Measurements from ENCODE around the gene PLD1.
"Not testable (repeated sequence)": the region's sequence is repeated elsewhere in the genome, so short reads cannot be mapped to it uniquely, and the experiment has no call there.

Gene PLD1

DNA sequence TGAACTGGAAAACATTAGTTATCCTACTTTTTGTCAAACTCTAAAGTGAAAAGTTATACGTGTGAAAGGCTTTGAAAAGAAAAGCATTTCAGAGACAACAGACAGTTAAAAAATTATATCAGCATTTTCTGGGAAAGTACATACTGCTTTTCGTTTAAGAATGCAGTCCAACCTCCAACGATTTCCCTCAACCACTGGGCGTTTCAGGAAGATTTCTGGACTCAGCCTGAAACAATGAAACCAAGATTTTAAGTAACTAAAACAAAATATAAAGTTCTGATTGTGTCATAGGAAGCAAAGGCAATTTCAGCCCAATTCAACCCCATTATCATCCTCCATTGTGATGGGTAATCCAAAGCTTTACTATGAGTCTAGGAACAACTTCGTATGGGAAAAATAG, 110.7 kb downstream of the PLD1 start:
- no peak for DNase-seq (ENCODE audit: low read depth in 2 of 2)

DNA sequence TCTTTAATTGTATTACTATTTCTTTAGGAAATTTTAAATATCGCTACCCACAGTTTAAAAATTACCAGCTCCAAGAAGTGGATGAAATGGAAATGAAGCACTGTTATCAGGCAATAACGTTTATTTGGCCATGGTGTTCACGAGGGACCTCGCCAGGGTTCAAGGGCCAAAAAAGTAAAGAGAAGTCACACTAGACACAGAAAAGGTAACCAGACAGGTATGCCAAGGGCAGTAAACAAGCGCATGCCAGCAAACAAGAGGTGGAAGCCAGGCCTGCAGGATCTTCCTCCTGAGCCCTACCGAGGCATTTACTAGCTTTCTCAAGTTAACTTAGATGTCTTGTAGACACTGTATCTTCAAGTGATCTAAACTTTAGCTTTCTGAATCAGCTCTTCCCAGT, 113.5 kb downstream of the PLD1 start:
- no peak for DNase-seq (ENCODE audit: low read depth in 2 of 2)

DNA sequence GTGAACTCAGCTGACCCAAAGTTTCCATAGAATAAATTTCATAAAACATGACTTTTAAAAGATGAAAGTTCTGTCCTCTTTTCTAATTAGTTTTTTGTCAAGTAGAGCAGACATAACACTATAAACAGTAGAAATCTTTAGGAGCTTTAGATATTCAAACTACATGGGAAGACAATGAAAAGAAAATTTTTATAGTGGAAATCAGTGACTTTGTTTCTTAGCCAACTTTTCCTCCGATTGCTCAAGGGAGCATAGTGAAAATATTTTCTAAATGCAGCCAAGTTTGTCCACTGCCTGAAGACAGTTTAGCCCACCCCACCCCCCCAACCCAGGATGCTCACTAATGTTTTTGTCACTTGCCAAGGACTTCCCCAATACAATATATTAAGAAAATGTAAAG, 114.9 kb downstream of the PLD1 start:
- no peak for DNase-seq (ENCODE audit: low read depth in 2 of 2)

DNA sequence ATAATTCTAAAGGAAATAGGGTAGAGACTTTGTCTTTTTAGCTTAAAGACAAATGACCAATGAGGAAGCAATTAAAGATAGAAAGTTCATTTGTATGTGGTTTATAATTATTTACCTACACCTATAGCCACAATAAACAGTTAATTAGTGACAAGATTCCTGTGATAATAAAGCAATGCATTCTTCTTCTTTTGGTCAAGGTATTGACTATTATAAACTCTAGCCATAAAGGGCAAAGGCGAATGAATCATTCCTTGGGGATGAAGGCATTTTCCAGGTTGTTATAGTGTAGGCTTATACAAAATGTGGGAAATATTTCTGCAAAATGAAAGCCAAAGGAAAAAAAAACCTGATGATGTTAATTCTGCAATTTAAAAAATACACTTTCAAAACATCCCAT, 115.4 kb downstream of the PLD1 start:
- DNase-seq (ENCODE audit: low read depth in 2 of 2): no peak

DNA sequence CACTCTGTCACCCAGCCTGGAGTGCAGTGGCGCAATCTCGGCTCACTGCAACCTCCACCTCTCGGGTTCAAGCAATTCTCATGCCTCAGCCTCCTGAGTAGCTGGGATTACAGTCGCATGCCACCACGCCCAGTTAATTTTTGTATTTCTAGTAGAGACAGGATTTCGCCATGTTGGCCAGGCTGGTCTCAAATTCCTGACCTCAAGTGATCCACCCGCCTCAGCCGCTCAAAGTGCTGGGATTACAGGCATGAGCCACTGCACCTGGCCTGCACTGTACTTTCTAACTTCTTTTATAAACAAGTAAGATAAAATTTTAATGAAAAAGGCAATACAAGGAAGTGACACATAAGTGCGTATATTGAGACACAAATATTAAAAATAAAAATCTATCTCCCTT, 117.7 kb downstream of the PLD1 start:
- not testable (repeated sequence) for DNase-seq (ENCODE audit: low read depth in 2 of 2)

DNA sequence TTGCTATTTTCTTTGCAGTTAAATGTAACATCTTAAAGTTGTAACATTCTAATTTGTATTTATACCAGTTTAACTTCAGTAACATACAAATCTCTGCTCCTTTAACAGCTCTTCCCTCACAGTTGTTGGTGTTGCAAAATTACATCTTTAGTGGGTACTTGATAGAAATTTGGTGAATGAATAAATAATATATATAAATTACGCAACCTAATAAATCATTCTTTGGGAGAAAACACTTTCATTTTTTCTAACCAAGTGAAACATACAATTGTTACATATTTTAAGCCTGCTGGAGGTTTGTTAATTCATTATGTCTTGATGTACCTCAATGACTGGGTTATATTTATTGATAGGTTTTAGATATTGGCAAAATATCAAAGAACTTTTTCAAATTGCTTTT, 118.8 kb downstream of the PLD1 start:
- no peak for DNase-seq (ENCODE audit: low read depth in 2 of 2)

DNA sequence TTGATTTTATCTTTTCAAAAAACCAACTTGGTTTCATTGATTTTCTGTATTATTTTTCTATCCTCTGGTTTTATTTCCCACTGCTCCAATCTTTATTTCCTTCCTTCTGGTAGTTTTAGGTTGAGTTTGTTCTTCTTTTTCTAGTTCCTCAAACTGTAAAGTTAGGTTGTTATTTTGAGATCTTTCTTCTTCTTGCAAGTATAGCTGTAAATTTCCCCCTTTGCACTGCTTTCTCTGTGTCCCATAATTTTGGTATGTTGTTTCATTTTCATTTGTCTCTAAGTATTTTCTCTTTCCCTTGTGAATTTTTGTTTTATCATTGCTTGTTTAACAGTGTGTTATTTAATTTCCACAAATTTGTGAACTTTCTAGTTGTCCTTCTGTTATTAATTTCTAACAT, 120.0 kb downstream of the PLD1 start:
- no peak for DNase-seq (ENCODE audit: low read depth in 2 of 2)

DNA sequence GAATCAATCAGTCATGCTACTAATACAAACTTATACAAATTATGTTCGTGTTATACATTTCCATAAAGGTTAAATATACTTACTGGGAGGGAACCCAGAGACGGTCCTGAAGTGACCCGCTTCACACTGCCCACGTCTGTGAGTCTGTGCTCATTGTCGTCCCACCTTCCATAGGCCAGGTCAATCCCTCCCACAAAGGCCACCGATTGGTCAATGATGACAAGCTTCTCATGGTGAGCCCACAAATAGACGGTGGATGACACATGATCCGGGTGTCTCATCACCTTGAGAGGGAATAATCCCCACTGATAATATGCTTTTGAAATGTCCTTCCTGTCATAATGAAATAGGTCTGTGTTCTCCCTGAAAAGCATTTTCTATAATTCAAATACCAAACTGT, 121.7 kb downstream of the PLD1 start:
- no peak for DNase-seq (ENCODE audit: low read depth in 2 of 2)

DNA sequence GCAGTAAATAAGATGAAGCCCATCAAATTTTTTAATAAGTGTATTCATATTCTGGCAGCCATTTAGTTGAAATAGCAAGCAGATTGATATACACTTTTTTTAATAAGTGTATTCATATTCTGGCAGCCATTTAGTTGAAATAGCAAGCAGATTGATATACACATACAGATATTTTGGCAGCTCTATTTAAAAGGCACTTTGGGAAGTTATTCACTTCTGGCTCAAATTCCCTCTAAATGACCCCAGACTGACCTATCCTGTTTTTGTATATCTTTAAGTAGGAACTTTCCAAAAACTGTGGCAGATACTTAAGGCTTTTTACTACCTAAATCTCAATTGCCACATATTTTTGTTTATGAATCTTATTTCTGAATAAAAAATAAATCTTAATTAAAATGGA, 122.3 kb downstream of the PLD1 start:
- DNase-seq (ENCODE audit: low read depth in 2 of 2): no peak

DNA sequence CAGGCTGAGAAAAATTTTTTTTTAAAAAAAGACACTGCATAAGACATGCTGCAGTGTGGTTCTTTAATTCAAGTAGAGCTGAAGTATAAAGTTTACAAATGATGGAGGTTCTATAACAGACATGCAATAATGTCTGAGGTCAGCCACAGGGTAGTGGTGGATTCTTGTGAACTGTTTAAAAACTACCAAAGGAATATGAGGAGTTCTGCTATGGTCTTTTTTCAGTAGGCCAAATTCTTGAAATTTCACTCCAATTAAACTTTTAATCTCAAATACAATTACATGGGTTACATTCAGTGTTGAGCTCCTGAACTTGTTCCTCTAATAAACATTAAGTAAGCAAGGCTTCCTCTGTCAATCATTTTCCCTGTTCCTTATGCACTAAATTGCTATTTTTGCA, 122.7 kb downstream of the PLD1 start:
- DNase-seq (ENCODE audit: low read depth in 2 of 2): no peak

DNA sequence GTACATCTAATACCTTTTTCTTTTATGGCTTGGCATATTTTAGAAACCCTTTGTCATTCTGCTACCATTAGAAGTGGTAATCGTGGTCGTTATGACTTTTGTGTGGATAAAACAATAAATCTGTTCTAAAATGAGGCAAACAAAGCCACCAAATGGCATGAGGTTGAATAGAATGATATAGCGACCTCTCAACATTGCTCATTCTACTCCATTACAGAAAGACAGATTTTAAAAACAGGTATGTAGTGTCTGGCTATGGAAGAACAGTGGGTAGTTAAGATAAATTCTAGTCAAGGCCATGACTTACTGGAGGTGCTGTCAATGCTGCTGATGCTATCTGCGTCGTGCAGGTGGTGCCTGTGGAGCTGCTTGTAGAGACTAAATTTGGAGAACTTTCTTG, 123.2 kb downstream of the PLD1 start:
- DNase-seq (ENCODE audit: low read depth in 2 of 2): no peak

DNA sequence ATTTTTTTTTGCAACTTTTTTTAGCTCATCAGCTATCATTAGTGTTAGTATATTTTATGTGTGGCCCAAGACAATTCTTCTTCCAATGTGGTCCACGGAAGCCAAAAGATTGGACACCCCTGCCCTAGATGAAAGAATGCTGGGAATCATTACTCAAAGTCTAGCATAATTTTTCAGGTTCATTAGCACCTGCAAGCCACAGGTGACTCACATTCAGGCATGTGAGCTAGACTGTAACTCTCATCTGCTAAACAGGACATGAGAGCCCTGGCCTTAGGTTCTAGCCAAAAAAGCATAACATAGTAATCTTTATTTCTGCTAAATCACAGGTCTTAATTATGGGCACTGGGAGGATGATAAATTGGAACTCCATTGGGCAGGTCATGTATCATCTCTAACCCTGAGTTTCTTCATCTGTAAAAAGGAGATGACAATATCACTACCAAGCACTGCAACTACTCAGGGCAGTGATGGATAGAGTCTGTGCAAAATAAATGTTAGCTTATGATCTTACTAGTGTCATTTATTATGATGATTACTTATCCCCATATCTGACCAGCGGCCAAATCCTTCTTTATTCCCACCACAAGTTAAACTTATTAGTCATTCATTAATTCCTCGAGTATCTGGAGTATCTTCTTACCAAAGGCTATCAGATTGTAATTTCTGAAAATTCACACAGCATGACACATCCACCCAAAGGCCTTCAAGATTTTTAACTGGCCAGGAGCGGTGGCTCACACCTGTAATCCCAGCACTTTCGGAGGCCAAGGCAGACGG, 125.0 kb downstream of the PLD1 start:
- DNase-seq (ENCODE audit: low read depth in 2 of 2): no peak

DNA sequence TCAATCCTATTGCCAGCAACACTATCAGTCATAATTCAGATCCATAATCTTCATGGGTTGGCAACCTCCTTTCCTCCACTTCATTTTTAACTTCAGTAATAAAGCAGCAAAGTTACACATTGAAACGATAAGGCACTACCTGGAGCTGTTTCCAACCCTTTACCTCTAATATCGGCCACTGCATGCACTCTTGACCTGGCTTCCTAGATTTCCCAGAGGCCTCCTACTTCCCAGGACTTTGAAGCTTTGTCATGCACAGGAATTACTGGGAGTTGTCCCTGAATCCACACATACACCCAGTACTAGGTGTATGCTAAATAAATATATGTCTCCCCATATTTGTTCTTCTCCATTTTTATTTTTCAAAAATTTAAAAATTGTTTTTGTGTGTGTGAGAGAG, 126.1 kb downstream of the PLD1 start:
- DNase-seq (ENCODE audit: low read depth in 2 of 2): no peak

DNA sequence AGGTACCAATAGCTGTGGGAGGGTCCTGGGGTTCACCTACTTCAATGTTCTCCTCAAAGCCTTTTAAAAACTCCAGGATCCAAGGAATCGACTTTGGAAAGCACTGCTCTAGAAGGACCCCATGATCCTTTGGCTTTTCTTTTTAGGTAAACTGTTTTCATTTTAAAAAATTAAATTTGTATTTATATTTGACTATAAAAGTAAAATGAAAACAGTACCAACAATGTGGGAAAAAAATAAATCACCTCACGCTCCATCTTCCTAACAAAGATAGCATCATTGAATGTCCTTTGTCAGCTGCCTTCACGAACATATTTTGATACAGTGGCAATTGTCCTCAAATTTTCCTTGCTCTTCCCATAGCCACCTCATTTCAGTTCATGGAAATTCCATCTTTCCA, 127.5 kb downstream of the PLD1 start:
- DNase-seq (ENCODE audit: low read depth in 2 of 2): no peak

DNA sequence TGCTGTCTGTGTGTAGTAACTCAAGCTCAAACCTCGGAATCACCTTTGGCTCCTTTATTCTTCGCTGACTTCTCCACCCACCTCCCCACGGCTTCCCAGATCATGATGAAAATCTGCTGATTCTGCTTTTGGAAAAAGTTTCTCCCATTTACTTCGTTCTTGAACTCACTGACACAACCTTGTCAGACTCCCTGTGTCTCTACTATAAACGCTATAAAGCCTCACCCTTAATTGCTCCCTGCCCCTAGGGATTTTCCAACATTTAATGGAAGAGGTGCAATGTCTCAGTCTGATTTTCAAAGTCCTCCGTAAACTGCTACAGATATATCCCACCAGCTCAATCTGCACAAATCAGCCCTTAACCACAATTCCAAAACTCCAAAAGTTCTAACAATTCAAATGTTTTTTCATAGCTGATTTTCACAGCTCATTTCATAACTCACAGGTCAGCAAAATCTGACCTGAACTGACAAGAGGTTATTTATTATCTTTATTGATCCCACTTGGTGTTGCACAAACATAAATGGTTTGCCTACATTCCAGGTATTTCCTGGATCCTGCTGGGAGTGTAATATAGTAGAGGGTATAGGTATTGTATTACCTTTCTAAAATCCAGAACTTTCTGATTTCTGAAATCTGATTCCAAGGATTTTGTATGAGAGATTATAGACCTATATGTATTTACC, 129.4 kb downstream of the PLD1 start:
- DNase-seq (ENCODE audit: low read depth in 2 of 2): no peak

DNA sequence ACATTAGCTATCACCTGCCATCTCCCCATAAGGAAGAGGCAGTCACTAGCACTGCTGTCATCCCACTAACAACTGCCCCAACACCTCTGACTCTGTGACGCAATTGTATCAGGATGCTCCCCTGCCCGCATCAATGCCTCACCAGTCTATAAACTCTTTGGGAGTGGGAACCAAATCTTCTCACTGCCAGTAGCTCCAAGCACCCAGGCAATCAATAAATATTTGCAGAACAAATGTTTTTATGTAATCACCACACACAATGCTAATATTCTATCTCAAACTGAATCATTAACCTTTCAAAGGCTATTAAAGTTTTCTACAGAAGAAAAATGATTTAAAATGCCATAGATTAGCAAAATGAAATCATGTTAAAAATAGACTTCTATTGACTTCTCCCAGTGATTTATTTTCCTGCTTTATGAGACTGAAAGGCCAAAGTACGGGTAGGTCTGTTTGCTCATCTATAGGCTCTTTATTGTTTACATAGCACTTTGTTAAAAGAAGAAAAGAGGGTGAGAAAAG, 131.3 kb downstream of the PLD1 start:
- DNase-seq (ENCODE audit: low read depth in 2 of 2): no peak

DNA sequence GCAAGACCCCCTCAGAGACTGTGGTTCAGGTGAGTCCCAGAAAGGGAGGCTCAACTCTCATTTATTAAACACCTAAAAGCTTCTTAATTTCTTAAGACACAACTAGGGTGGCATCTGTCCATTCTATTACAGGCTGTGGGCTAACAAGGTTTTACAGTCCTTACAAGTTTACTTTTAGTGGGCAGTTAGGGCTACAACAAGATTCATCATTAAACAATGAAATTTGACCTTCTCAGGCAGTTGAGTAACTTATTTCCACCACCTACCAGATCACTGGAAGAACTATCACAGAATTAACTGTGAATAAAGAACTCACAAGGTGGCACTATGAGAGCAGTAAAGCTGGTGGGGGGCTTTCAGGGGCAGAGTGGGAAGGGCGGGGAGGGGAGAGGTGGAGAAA, 132.6 kb downstream of the PLD1 start:
- no peak for DNase-seq (ENCODE audit: low read depth in 2 of 2)

DNA sequence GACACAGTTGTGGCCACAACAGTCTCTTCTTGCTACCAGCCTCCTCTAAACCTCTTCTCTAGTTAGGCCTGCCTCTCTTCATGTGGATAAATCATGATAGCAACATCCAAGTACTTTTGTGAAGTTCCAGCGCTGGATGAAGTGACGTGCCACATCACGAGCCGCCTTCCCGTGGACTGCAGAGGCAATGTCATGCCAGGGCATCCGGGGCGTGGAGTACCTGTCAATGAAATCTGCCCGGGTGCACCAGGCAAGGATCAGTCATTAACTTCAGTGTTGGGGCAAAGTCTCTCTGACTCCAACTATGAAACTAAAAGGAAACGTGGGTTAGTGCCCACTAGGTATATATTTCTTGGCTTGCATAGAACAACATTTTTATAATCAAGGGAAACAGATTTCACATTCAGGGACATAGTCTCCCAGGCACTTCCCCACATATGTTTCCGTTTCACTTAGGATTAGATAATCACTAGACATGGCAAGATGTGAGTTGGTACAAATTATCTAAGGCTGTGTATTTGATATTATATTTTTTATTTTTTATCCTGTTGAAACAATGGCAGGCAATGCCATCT, 133.6 kb downstream of the PLD1 start:
- DNase-seq (ENCODE audit: low read depth in 2 of 2): no peak

DNA sequence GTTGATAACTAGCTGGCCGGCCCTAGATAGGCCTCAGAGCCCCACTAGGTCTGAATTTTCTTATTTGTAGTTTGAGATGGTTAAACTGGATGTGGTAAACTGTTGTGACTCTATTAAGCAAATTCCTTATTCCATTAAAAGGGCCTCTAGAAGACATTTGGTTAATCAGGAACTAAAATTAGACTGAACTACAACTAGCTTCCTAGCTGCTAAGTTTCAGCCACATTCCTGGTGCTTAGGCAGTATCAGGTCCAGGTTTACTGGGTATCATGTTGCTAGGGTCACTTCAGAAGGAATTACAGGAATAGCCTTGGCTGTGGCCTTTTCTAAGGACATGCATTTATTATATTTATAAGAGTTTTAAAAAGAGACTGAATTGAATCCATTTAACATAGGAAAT, 136.3 kb downstream of the PLD1 start:
- no peak for DNase-seq (ENCODE audit: low read depth in 2 of 2)

DNA sequence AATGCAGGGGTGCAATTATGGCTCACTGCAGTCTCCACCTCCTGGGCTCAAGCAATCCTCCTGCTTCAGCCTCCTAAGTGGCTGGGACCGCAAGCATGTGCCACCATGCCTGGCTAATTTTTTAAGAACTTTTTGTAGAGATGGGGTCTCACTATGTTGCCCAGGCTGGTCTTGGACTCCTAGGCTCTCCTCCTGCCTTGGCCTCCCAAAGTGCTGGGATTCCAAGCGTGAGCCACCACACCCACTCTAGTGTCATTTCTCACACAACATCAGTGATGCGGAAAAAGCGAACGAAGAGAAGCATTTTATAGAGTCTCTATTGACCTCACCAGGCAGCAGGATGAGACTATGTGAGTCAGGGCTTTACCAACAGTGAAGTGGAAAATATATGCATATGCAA, 137.7 kb downstream of the PLD1 start:
- DNase-seq (ENCODE audit: low read depth in 2 of 2): no peak

DNA sequence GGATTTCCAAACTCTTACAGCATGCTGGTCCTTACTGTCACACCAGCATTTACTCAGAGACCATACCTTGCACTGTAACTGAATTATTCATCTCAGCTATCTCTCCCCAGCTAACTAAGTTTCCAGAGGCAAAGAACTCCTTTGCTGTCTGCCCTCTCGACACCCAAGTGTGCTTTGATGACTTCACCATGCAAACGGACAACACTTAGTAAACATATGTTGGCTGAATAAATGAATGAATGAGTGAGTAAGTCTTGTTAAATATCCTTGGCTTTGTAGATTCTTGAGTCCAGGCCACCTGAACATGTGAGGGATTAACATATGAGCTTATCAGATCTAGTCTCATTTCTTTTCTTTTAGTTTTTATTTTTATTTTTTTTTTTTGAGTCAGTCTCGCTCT, 138.2 kb downstream of the PLD1 start:
- DNase-seq (ENCODE audit: low read depth in 2 of 2): no peak

DNA sequence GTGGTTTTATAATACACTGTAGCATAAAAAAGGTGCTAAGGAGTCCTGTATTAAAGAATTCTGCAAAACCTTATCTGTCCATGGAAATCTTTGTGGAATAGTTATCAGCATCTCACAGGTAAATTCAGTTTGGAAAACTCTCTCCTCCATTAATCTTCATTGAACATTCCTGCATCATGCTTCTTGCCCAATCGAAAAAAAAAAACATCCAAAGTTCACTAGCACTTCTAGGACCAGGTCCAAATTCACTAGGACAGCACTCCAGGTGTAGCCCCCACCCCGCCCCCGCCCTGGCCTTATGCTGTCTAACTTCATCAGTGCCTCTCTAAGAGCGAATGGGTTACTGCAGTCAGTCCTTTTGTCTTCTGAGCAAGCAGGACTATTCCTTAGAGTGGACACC, 138.6 kb downstream of the PLD1 start:
- no peak for DNase-seq (ENCODE audit: low read depth in 2 of 2)

DNA sequence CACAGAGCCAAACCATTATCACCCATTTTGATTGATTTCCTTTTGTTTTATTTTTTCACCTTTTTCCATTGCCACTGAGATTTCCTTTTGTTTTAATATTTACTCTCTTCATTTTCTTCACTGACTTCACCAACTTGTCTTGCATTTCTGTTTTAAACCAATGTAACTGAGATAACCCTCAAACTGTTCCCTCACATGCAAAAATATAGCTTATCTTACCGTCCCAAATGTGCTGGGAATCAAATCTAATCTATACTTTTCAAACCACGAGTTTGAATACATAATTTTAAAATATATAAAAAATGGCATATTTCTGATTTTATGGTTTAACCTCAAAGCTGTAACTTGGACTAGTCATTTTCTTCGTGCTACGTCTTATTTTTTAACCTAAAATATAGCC, 143.8 kb downstream of the PLD1 start:
- no peak for DNase-seq (ENCODE audit: low read depth in 2 of 2)
